ENCODE data around the gene NRAS.

DNA sequence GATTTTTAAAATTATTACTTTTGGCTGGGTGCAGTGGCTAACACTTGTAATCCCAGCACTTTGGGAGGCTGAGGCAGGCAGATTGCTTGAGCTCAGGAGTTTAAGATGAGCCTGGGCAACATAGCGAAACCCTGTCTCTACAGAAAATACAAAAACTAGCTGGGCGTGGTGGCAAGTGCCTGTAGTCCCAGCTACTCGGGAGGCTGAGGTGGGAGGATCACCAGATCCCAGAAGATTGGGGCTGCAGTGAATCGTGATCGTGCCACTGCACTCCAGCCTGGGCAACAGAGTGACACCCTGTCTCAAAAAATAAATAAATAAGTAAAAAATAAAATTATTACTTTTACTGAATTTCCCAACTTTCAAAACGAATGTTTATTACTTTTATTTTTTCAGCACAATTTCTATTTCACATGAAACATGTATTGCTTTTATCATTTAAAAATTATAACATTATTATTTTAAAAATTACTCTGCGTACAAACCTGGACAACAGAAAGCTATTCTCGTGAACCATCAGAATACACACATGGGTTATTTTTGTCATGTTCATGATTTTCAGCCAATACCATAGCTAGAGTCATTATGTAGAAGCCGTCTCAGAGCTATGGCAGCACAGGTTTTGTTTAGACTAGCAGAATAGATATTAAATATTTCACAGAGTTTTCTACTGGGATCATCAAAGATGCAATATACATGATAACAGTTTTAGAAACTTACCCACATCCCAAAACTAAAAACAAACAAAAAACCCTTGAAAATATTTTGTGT, 21.8 kb downstream of the NRAS start:
- TF ChIP-seq POLR2A (IDR thresholded peaks at IDR 0.05) (no peak), CTCF (IDR thresholded peaks at IDR 0.05) (no peak)

Measured in heart left ventricle (tissue), 13 donors.